PC-3 (cell line): ENCODE results near the gene ATP8B3. TPM values are rescaled to one million over a fixed set of nuclear protein-coding genes. Genes with fewer than 3 reads are reported as not detected.

Experiments
- ATAC-seq: fragments of 200-7000 bp; cut with Tn5 transposase; 2 replicates; pipeline ENCODE4 v1.9.1; 2020; ENCODE audit warnings: mild to moderate bottlenecking, moderate library complexity
- BruUV-seq: library from RNA; stranded (reverse); fragments of 400-500 nt; replicated peaks from 2 replicates; lab custom pipeline; 2021; lab: Mats Ljungman, UMichigan
- CTCF ChIA-PET: fragments of 300-600 bp; sonication (Branson Sonifier 250); formaldehyde crosslinking; loops from one replicate; lab custom pipeline; 2022; ENCODE audit warnings: antibody characterized with exemption; lab: Charles Lee
- POLR2A ChIA-PET: fragments of 300-600 bp; sonication (Branson Sonifier 250); formaldehyde crosslinking; loops from one replicate; lab custom pipeline; 2022; ENCODE audit warnings: antibody characterized with exemption; ENCODE audit not compliant: unreplicated experiment; lab: Charles Lee
- DNase-seq: peaks from one replicate; pipeline ENCODE4 v3.0.0-alpha.2; 2015
- H2AFZ ChIP-seq: fragments of 300-600 bp; sonication (generic); 2 replicates; pipeline ENCODE4 v1.6.0; 2016; ENCODE audit warnings: antibody characterized with exemption, low read length
- H3F3A ChIP-seq: fragments of 300-600 bp; sonication (generic); one replicate; pipeline ENCODE4 v1.6.0; 2017; ENCODE audit warnings: antibody characterized with exemption, low read length, control low read depth, mild to moderate bottlenecking; ENCODE audit not compliant: unreplicated experiment
- H3K27ac ChIP-seq: fragments of 300-600 bp; sonication (generic); 2 replicates; pipeline ENCODE4 v1.5.1; 2016; ENCODE audit warnings: mild to moderate bottlenecking, low read length
- H3K27me3 ChIP-seq: fragments of 300-600 bp; sonication (generic); 2 replicates; pipeline ENCODE4 v1.6.1; 2016; ENCODE audit warnings: low read length, mixed read lengths
- H3K36me3 ChIP-seq: fragments of 300-600 bp; sonication (generic); 2 replicates; pipeline ENCODE4 v1.6.1; 2016; ENCODE audit warnings: low read depth, mixed run types, low read length, mixed read lengths
- H3K4me1 ChIP-seq: fragments of 300-600 bp; sonication (generic); 2 replicates; pipeline ENCODE4 v1.5.1; 2016; ENCODE audit warnings: low read length; ENCODE audit not compliant: insufficient read depth
- H3K4me2 ChIP-seq: fragments of 300-600 bp; sonication (generic); 2 replicates; pipeline ENCODE4 v1.6.0; 2016; ENCODE audit warnings: low read length
- H3K4me3 ChIP-seq: fragments of 300-600 bp; sonication (generic); 2 replicates; pipeline ENCODE4 v1.5.1; 2016; ENCODE audit warnings: mild to moderate bottlenecking, low read length, mixed read lengths
- H3K79me2 ChIP-seq: fragments of 300-600 bp; sonication (generic); 2 replicates; pipeline ENCODE4 v1.6.1; 2017; ENCODE audit warnings: low read length, mixed read lengths
- H3K9ac ChIP-seq: fragments of 300-600 bp; sonication (generic); 2 replicates; pipeline ENCODE4 v1.6.0; 2016; ENCODE audit warnings: mild to moderate bottlenecking, low read length
- H3K9me2 ChIP-seq: fragments of 300-600 bp; sonication (generic); replicated peaks from 2 replicates; pipeline ENCODE4 v1.6.1; 2016; ENCODE audit warnings: mixed run types, low read length, mixed read lengths
- H3K9me3 ChIP-seq: fragments of 300-600 bp; sonication (generic); 2 replicates; pipeline ENCODE4 v1.6.1; 2016; ENCODE audit warnings: low read length, mixed read lengths
- H4K20me1 ChIP-seq: fragments of 300-600 bp; sonication (generic); 2 replicates; pipeline ENCODE4 v1.6.1; 2016; ENCODE audit warnings: low read length, mixed read lengths
- EZH2 ChIP-seq: fragments of 300-600 bp; sonication (generic); IDR thresholded peaks from one replicate; pipeline ENCODE4 v1.6.1; 2017; ENCODE audit warnings: antibody characterized with exemption, mild to moderate bottlenecking, low read length; ENCODE audit not compliant: unreplicated experiment
- EZH2phosphoT487 ChIP-seq: fragments of 300-600 bp; sonication (generic); IDR thresholded peaks from 2 replicates; pipeline ENCODE4 v1.6.1; 2018; ENCODE audit warnings: mild to moderate bottlenecking, antibody characterized with exemption, low read length, borderline replicate concordance
- intact Hi-C: fragments of 100-400 bp; cut with micrococcal nuclease; formaldehyde crosslinking; loops from 2 replicates; pipeline ENCODE4 v1.9.0; 2023
- total RNA-seq: library from RNA; depleted of rRNA; stranded (reverse); fragments of >200 nt; gene quantifications from 2 replicates; pipeline ENCODE4 v1.2.3, GENCODE V29; 2014
- TF ChIP-seq, protein P1 (sequence below): fragments of 300-600 bp; sonication (generic); conservative IDR thresholded peaks from 2 replicates; pipeline ENCODE4 v1.5.1; 2017; ENCODE audit warnings: antibody characterized with exemption, low read depth, mild to moderate bottlenecking, low read length

The ATP8B3 gene
- total RNA-seq, 1 experiment from 2014 or later, result 4.2 TPM

DNA sequence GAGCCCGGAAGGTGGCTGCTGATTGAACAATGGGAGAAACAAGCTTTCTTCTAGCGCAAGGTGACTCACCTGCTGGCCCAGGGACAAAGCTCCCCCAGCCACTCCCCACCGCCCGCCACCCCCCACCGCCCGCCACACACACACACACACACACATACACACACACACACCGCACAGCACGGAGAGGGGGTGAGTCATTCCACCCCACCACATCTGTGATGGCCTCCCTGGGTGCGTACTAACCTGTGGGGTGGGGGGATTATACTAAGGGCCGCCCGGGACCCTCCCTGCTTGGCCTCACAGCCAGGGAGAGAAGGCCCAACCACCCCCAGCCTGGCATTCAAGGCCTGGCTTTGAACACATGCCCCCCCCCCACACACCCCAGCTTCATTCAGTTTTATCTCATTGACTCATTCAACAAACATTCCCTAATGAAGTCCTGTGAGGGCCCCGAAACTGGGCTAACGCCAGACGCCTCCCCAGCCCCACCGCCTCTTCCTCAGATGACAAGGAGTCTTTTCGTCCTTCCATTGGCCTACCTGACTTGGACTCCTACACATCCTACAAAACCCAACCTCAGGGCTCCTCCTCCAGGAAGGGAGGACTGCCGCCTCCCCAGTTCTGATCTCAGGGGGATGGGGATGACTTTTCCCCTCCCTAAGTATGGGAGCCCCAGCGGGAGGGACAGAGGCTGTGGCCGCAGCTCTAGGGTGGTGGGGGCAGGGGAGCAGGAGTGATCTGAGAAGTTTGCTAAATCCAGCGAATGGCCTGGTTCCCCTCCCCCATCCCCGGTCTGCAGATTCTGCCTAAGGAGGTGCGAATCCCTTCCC is 64.6 kb downstream of the ATP8B3 start:
- Histone ChIP-seq H3K9me2 (no peaks in the 10 kb centered on the region), H3K36me3 (no peaks in the 10 kb centered on the region)

GRCh38 chr19:1746401-1747284 is 65.4 kb downstream of the ATP8B3 start:
- H3K9ac ChIP-seq, result peak overlapping the region; percentile 79
- DNase-seq (peak; percentile 68), ATAC-seq (peak; percentile 47)
- TSS peak; percentile 68 for BruUV-seq
- H3K9me3 ChIP-seq, result no peaks in the 10 kb centered on the region
- H3K36me3 ChIP-seq, result no peaks in the 10 kb centered on the region
- peak overlapping the region; percentile 99 for H3K27ac ChIP-seq
- TF ChIP-seq, protein P1, sequence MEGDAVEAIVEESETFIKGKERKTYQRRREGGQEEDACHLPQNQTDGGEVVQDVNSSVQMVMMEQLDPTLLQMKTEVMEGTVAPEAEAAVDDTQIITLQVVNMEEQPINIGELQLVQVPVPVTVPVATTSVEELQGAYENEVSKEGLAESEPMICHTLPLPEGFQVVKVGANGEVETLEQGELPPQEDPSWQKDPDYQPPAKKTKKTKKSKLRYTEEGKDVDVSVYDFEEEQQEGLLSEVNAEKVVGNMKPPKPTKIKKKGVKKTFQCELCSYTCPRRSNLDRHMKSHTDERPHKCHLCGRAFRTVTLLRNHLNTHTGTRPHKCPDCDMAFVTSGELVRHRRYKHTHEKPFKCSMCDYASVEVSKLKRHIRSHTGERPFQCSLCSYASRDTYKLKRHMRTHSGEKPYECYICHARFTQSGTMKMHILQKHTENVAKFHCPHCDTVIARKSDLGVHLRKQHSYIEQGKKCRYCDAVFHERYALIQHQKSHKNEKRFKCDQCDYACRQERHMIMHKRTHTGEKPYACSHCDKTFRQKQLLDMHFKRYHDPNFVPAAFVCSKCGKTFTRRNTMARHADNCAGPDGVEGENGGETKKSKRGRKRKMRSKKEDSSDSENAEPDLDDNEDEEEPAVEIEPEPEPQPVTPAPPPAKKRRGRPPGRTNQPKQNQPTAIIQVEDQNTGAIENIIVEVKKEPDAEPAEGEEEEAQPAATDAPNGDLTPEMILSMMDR, result no peak
- TF ChIP-seq EZH2 (no peak), EZH2phosphoT487 (no peak)
- H3K4me3 ChIP-seq, result peak overlapping the region; percentile 59
- H2AFZ ChIP-seq, result no peak overlapping the region
- intact Hi-C loops, result loop anchor here (1.0 to 5.0 kb wide), 2 partner anchors 11 to 74 kb away; no protein-coding TSS in a partner anchor
- H3K4me1 ChIP-seq, result peaks cover 42% of the 10 kb centered on the region
- CTCF ChIA-PET, result interaction anchor here (0.6 to 1.0 kb wide), 5 partner anchors 34 to 1072 kb away, joined by 3 to 5 read pairs (median 4); partner anchors contain the start of gene REEP6
- no peaks in the 10 kb centered on the region for H3K79me2 ChIP-seq
- H4K20me1 ChIP-seq, result no peaks in the 10 kb centered on the region
- H3K27me3 ChIP-seq, result 0 out of 2 replicates have a peak, but pooled peaks cover 4% of the 10 kb centered on the region
- H3K4me2 ChIP-seq, result peak overlapping the region; percentile 86
- H3K9me2 ChIP-seq, result no peaks in the 10 kb centered on the region
- POLR2A ChIA-PET, result interaction anchor here (0.6 to 0.7 kb wide), 2 partner anchors 26 to 73 kb away, joined by 6 to 8 read pairs; no protein-coding TSS in a partner anchor
- no peaks in the 10 kb centered on the region for H3F3A ChIP-seq

More for the DNA sequence above, 64.6 kb downstream of the ATP8B3 start:
- ATAC-seq (peak; percentile 60), DNase-seq (peak; percentile 97)
- no peaks in the 10 kb centered on the region for H3K79me2 ChIP-seq
- H3K4me1 ChIP-seq, result peaks cover 42% of the 10 kb centered on the region
- H3K9me3 ChIP-seq, result no peaks in the 10 kb centered on the region
- POLR2A ChIA-PET, result interaction anchor here (0.5 to 0.7 kb wide), 3 partner anchors 24 to 74 kb away, joined by 6 to 8 read pairs (median 7); no protein-coding TSS in a partner anchor
- no peaks in the 10 kb centered on the region for H4K20me1 ChIP-seq
- H3K27me3 ChIP-seq, result 0 out of 2 replicates have a peak, but pooled peaks cover 4% of the 10 kb centered on the region
- H3K4me2 ChIP-seq, result peak overlapping the region; percentile 97
- no TSS peak for BruUV-seq
- TF ChIP-seq, protein P1, result no peak
- TF ChIP-seq EZH2phosphoT487, result no peak
- TF ChIP-seq EZH2, result no peak
- CTCF ChIA-PET, result interaction anchor here (0.6 to 1.0 kb wide), 4 partner anchors 33 to 1072 kb away, joined by 4 to 5 read pairs (median 4); no protein-coding TSS in a partner anchor
- intact Hi-C loops, result loop anchor here (1.0 to 5.0 kb wide), 2 partner anchors 12 to 75 kb away; no protein-coding TSS in a partner anchor
- peak overlapping the region; percentile 70 for H3K4me3 ChIP-seq
- H3F3A ChIP-seq, result no peaks in the 10 kb centered on the region
- H3K9ac ChIP-seq, result peak overlapping the region; percentile 95
- peak overlapping the region; percentile 59 for H2AFZ ChIP-seq
- H3K27ac ChIP-seq, result peak overlapping the region; percentile 99
